Activated T-cell treated with anti-CD3 and anti-CD28 coated beads, Interleukin-2, amount 50 U/mL, for 4 hours (primary cell): ENCODE results near the gene PARVB. TPM values are rescaled to one million over a fixed set of nuclear protein-coding genes. Genes with fewer than 3 reads are reported as not detected.

ENCODE experiments used
- ATAC-seq, 2 donors: fragments of 200-7000 bp; cut with Tn5 transposase; one replicate each; pipeline ENCODE4 v1.10.0; 2021
- DNase-seq: peaks from one replicate; pipeline ENCODE4 v3.0.0-alpha.2; 2020
- H3K27me3 Mint-ChIP-seq: one replicate; pipeline ENCODE4 v1.8.0; 2021; ENCODE audit warnings: low read depth, mixed read lengths
- H3K36me3 Mint-ChIP-seq: one replicate; pipeline ENCODE4 v1.8.0; 2022; ENCODE audit warnings: mixed read lengths; ENCODE audit not compliant: insufficient read depth
- H3K4me1 Mint-ChIP-seq: one replicate; pipeline ENCODE4 v1.8.0; 2021; ENCODE audit warnings: low read depth, mixed read lengths
- H3K4me3 Mint-ChIP-seq: one replicate; pipeline ENCODE4 v1.8.0; 2021; ENCODE audit warnings: mild to moderate bottlenecking, moderate library complexity, mixed read lengths
- H3K9me3 Mint-ChIP-seq: one replicate; pipeline ENCODE4 v1.8.0; 2021; ENCODE audit warnings: mixed read lengths
- total RNA-seq, 3 donors: library from RNA; stranded (reverse); gene quantifications; one replicate each; pipeline ENCODE4 v1.2.1, GENCODE V29; 2021

Gene PARVB
- total RNA-seq, 3 donors from 2014 or later, result 15.1 to 21.5 (median 19.6) TPM

GRCh38 chr22:44026630-44027511 lies 2.8 kb downstream of the PARVB start:
- peaks cover 29% of the 10 kb centered on the region for H3K27me3 Mint-ChIP-seq
- ATAC-seq, result peak; percentile 64 to 68
- DNase-seq, result peak; percentile 46
- peak overlapping the region; percentile 76 for H3K4me3 Mint-ChIP-seq
- no peaks in the 10 kb centered on the region for H3K9me3 Mint-ChIP-seq
- H3K4me1 Mint-ChIP-seq, result peaks cover 47% of the 10 kb centered on the region
- no peaks in the 10 kb centered on the region for H3K36me3 Mint-ChIP-seq

GRCh38 chr22:44028091-44028490 lies 4.0 kb downstream of the PARVB start:
- H3K4me3 Mint-ChIP-seq, result no peak overlapping the region
- no peaks in the 10 kb centered on the region for H3K9me3 Mint-ChIP-seq
- H3K4me1 Mint-ChIP-seq, result peaks cover 49% of the 10 kb centered on the region
- no peak for DNase-seq
- H3K36me3 Mint-ChIP-seq, result no peaks in the 10 kb centered on the region
- peaks cover 29% of the 10 kb centered on the region for H3K27me3 Mint-ChIP-seq
- no peak for ATAC-seq

- H3K9me3 Mint-ChIP-seq, result no peaks in the 10 kb centered on the region
- peaks cover 26% of the 10 kb centered on the region for H3K27me3 Mint-ChIP-seq
Measured at GRCh38 chr22:44029069-44029468, 5.0 kb downstream of the PARVB start.

GRCh38 chr22:44030051-44030701 lies 6.1 kb downstream of the PARVB start:
- no peak overlapping the region for H3K4me3 Mint-ChIP-seq
- no peaks in the 10 kb centered on the region for H3K9me3 Mint-ChIP-seq
- ATAC-seq (no peak), DNase-seq (no peak)
- peaks cover 23% of the 10 kb centered on the region for H3K27me3 Mint-ChIP-seq
- H3K36me3 Mint-ChIP-seq, result no peaks in the 10 kb centered on the region
- H3K4me1 Mint-ChIP-seq, result peaks cover 42% of the 10 kb centered on the region

More at GRCh38 chr22:44029069-44029468, 5.0 kb downstream of the PARVB start:
- ATAC-seq (no peak), DNase-seq (no peak)
- H3K4me1 Mint-ChIP-seq, result peaks cover 46% of the 10 kb centered on the region
- H3K4me3 Mint-ChIP-seq, result no peak overlapping the region
- H3K36me3 Mint-ChIP-seq, result no peaks in the 10 kb centered on the region

- Mint-ChIP-seq H3K27me3 (peaks cover 19% of the 10 kb centered on the region), H3K4me3 (no peak overlapping the region), H3K4me1 (peaks cover 37% of the 10 kb centered on the region), H3K9me3 (no peaks in the 10 kb centered on the region), H3K36me3 (no peaks in the 10 kb centered on the region)
- DNase-seq (no peak), ATAC-seq (no peak)
Measured at GRCh38 chr22:44030702-44031082, 6.6 kb downstream of the PARVB start.

GRCh38 chr22:44031158-44031952 lies 7.3 kb downstream of the PARVB start:
- H3K4me3 Mint-ChIP-seq, result no peak overlapping the region
- H3K36me3 Mint-ChIP-seq, result no peaks in the 10 kb centered on the region
- H3K4me1 Mint-ChIP-seq, result peaks cover 32% of the 10 kb centered on the region
- ATAC-seq (peak in 1 of 2 donors; percentile 44), DNase-seq (no peak)
- H3K9me3 Mint-ChIP-seq, result no peaks in the 10 kb centered on the region
- peaks cover 12% of the 10 kb centered on the region for H3K27me3 Mint-ChIP-seq

- no peak for DNase-seq
- H3K4me3 Mint-ChIP-seq, result no peak overlapping the region
- H3K27me3 Mint-ChIP-seq, result peaks cover 6% of the 10 kb centered on the region
- peaks cover 23% of the 10 kb centered on the region for H3K4me1 Mint-ChIP-seq
- no peaks in the 10 kb centered on the region for H3K36me3 Mint-ChIP-seq
- ATAC-seq, result no peak
- no peaks in the 10 kb centered on the region for H3K9me3 Mint-ChIP-seq
Measured at GRCh38 chr22:44032126-44032730, 8.1 kb downstream of the PARVB start.

- H3K36me3 Mint-ChIP-seq, result no peaks in the 10 kb centered on the region
- DNase-seq (no peak), ATAC-seq (no peak)
- peaks cover 20% of the 10 kb centered on the region for H3K4me1 Mint-ChIP-seq
- no peak overlapping the region for H3K4me3 Mint-ChIP-seq
- no peaks in the 10 kb centered on the region for H3K9me3 Mint-ChIP-seq
- peaks cover 9% of the 10 kb centered on the region for H3K27me3 Mint-ChIP-seq
Measured at GRCh38 chr22:44033287-44033686, 9.2 kb downstream of the PARVB start.

- no peak for ATAC-seq
- H3K9me3 Mint-ChIP-seq, result no peaks in the 10 kb centered on the region
Measured at GRCh38 chr22:44033694-44034093, 9.6 kb downstream of the PARVB start.

GRCh38 chr22:44037519-44038375 lies 13.6 kb downstream of the PARVB start:
- no peak for ATAC-seq
- H3K9me3 Mint-ChIP-seq, result no peaks in the 10 kb centered on the region
- no peak for DNase-seq
- peaks cover 9% of the 10 kb centered on the region for H3K27me3 Mint-ChIP-seq
- H3K4me1 Mint-ChIP-seq, result peaks cover 2% of the 10 kb centered on the region
- no peaks in the 10 kb centered on the region for H3K36me3 Mint-ChIP-seq
- no peak overlapping the region for H3K4me3 Mint-ChIP-seq

More at GRCh38 chr22:44033694-44034093, 9.6 kb downstream of the PARVB start:
- Mint-ChIP-seq H3K4me3 (no peak overlapping the region), H3K36me3 (no peaks in the 10 kb centered on the region), H3K27me3 (peaks cover 6% of the 10 kb centered on the region), H3K4me1 (peaks cover 19% of the 10 kb centered on the region)
- DNase-seq, result no peak

GRCh38 chr22:44039566-44040171 lies 15.6 kb downstream of the PARVB start:
- no peak for DNase-seq
- Mint-ChIP-seq H3K27me3 (peaks cover 9% of the 10 kb centered on the region), H3K4me3 (no peak overlapping the region), H3K4me1 (peaks cover 2% of the 10 kb centered on the region), H3K36me3 (no peaks in the 10 kb centered on the region), H3K9me3 (no peaks in the 10 kb centered on the region)
- ATAC-seq, result no peak

GRCh38 chr22:44042249-44043218 lies 18.4 kb downstream of the PARVB start:
- ATAC-seq (no peak), DNase-seq (no peak)
- Mint-ChIP-seq H3K36me3 (no peaks in the 10 kb centered on the region), H3K4me3 (no peak overlapping the region), H3K4me1 (peaks cover 2% of the 10 kb centered on the region), H3K9me3 (no peaks in the 10 kb centered on the region), H3K27me3 (peaks cover 9% of the 10 kb centered on the region)
